Measurements from ENCODE around the gene SHMT1.
A peak's percentile ranks its signal among the peaks of the same experiment; 100 is the strongest.

SHMT1 gene

DNA sequence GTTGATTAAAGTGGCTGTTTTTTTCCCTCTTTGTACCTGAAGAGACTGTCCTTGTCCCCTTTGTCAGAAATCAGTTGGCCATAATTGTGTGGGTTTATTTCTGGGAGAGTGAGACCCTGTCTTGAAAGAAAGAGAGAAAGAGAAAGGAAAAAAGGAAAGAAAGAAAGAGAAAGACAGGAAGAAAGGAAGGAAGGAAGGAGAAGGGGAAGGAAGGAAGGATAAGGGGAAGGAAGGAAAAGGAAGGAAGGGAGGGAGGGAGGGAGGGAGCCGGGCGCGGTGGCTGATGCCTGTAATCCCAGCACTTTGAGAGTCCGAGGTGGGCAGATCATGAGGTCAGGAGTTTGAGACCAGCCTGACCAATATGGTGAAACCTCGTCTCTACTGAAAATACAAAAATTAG, 7.4 kb upstream of the SHMT1 start:
- Histone ChIP-seq H3K4me2 (no peak overlapping the region; the same call in 1 of the 2 replicates), H3K27me3 (ENCODE audit: insufficient read depth, low read depth) (no peaks in the 10 kb centered on the region), H3K79me2 (ENCODE audit: insufficient read depth, low read depth) (no peaks in the 10 kb centered on the region), H3K4me3 (IDR thresholded peaks at IDR 0.05; ENCODE audit: insufficient read depth, low read depth, low read length) (no peak overlapping the region), H4K20me1 (ENCODE audit: insufficient read depth) (no peaks in the 10 kb centered on the region), H3K9ac (no peak overlapping the region), H3K4me1 (ENCODE audit: low read depth, poor library complexity, severe bottlenecking) (peaks cover 41% of the 10 kb centered on the region), H3K27ac (no peak overlapping the region), H3K36me3 (ENCODE audit: insufficient read depth) (no peaks in the 10 kb centered on the region), H2AFZ (ENCODE audit: low read depth) (no peak overlapping the region)
- no peak for TF ChIP-seq CTCF (conservative IDR thresholded peaks at IDR 0.05; ENCODE audit: low read depth, low read length)

DNA sequence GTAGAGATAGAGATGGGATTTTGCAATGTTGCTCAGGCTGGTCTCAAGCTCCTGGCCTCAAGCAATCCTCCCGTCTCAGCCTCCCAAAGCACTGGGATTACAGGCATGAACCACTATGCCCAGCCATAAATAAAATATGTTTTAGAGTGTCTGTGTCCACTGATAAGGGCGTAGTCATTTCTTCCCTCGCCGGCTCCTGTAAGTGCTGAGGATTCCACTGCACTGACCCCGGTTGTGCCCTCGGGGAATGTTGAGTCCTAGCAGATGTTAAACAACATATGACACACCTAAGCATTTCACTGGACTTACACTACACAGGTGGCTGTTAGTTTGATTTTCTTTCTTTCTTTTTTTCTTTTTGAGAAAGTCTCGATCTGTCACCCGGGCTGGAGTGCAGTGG, 5.6 kb upstream of the SHMT1 start:
- no peak overlapping the region for H3K4me3 ChIP-seq (IDR thresholded peaks at IDR 0.05; ENCODE audit: insufficient read depth, low read depth, low read length)
- H3K79me2 ChIP-seq (ENCODE audit: insufficient read depth, low read depth) = no peaks in the 10 kb centered on the region
- H3K9ac ChIP-seq = no peak overlapping the region
- no peak overlapping the region for H3K4me2 ChIP-seq
- peaks cover 37% of the 10 kb centered on the region for H3K4me1 ChIP-seq (ENCODE audit: low read depth, poor library complexity, severe bottlenecking)
- H4K20me1 ChIP-seq (ENCODE audit: insufficient read depth) = no peaks in the 10 kb centered on the region
- no peak overlapping the region for H2AFZ ChIP-seq (ENCODE audit: low read depth)
- no peak for TF ChIP-seq CTCF (conservative IDR thresholded peaks at IDR 0.05; ENCODE audit: low read depth, low read length)
- no peaks in the 10 kb centered on the region for H3K27me3 ChIP-seq (ENCODE audit: insufficient read depth, low read depth)
- H3K36me3 ChIP-seq (ENCODE audit: insufficient read depth) = no peaks in the 10 kb centered on the region
- no peak overlapping the region for H3K27ac ChIP-seq

GRCh38 chr17:18364166-18364565, 816 bp upstream of the SHMT1 start:
- H3K4me2 ChIP-seq = no peak overlapping the region
- no peak overlapping the region for H2AFZ ChIP-seq (ENCODE audit: low read depth)
- no peak overlapping the region for H3K9ac ChIP-seq

DNA sequence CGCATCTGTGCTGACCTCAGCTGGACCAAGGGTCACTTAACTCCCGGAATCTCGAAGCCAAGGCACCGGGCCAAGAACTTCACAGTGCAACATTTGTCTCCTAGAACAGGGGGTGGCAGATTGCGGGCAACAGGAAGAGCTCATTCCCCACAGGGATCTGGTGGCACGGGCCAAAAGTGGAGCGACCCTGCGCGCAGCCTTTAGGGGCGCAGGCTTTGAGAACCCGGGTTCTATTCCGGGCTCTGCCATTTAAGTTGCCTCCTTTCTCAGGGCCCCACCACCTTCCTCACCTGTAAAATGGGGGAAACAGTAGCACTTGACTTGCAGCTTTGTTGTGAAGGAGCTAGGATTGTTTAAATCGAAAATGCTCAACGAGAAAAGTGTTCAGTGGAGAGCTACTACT, 651 bp downstream of the SHMT1 start:
- Histone ChIP-seq H3K27ac (no peak overlapping the region), H3K9ac (peak overlapping the region; percentile 37; the same call in 1 of the 2 replicates), H2AFZ (ENCODE audit: low read depth) (peak overlapping the region; percentile 73), H3K4me2 (peak overlapping the region; percentile 60), H3K27me3 (ENCODE audit: insufficient read depth, low read depth) (no peaks in the 10 kb centered on the region), H3K4me3 (IDR thresholded peaks at IDR 0.05; ENCODE audit: insufficient read depth, low read depth, low read length) (no peak overlapping the region), H4K20me1 (ENCODE audit: insufficient read depth) (no peaks in the 10 kb centered on the region), H3K36me3 (ENCODE audit: insufficient read depth) (no peaks in the 10 kb centered on the region), H3K79me2 (ENCODE audit: insufficient read depth, low read depth) (peaks cover 13% of the 10 kb centered on the region), H3K4me1 (ENCODE audit: low read depth, poor library complexity, severe bottlenecking) (peaks cover 17% of the 10 kb centered on the region)
- TF ChIP-seq CTCF (conservative IDR thresholded peaks at IDR 0.05; ENCODE audit: low read depth, low read length) = no peak

More at GRCh38 chr17:18364166-18364565, 816 bp upstream of the SHMT1 start:
- Histone ChIP-seq H3K36me3 (ENCODE audit: insufficient read depth) (no peaks in the 10 kb centered on the region), H3K4me1 (ENCODE audit: low read depth, poor library complexity, severe bottlenecking) (peaks cover 17% of the 10 kb centered on the region), H3K27me3 (ENCODE audit: insufficient read depth, low read depth) (no peaks in the 10 kb centered on the region), H3K4me3 (IDR thresholded peaks at IDR 0.05; ENCODE audit: insufficient read depth, low read depth, low read length) (no peak overlapping the region), H3K27ac (no peak overlapping the region), H4K20me1 (ENCODE audit: insufficient read depth) (no peaks in the 10 kb centered on the region), H3K79me2 (ENCODE audit: insufficient read depth, low read depth) (peaks cover 13% of the 10 kb centered on the region)
- TF ChIP-seq CTCF (conservative IDR thresholded peaks at IDR 0.05; ENCODE audit: low read depth, low read length) = no peak
